G401 (cell line): Measurements from ENCODE around the gene MEP1A. TPM values are rescaled to one million over a fixed set of nuclear protein-coding genes. Genes with fewer than 3 reads are reported as not detected.
A peak's percentile ranks its signal among the peaks of the same experiment; 100 is the strongest.
"Not testable (repeated sequence)": the region's sequence is repeated elsewhere in the genome, so short reads cannot be mapped to it uniquely, and the experiment has no call there.

ENCODE experiments used
- DNase-seq: peaks from one replicate; pipeline ENCODE4 v3.0.0-alpha.2; 2015; ENCODE audit warnings: low spot score
- in situ Hi-C: cut with HindIII; loops from 2 replicates; pipeline ENCODE4 v1.10.0; 2016; ENCODE audit warnings: low sequenced_read_pairs, mixed read lengths
- total RNA-seq: library from RNA; depleted of rRNA; stranded (reverse); fragments of >200 nt; shearing (Covaris generic); gene quantifications from 2 replicates; pipeline ENCODE4 v1.2.3, GENCODE V29; 2014

The MEP1A gene
- total RNA-seq, 1 experiment from 2014 or later = not detected

GRCh38 chr6:46821458-46821881 lies 28.3 kb downstream of the MEP1A start:
- in situ Hi-C loops = no loop called here
- no peak for DNase-seq

GRCh38 chr6:46828939-46829338 lies 35.8 kb downstream of the MEP1A start:
- DNase-seq = no peak
- in situ Hi-C loops = loop anchor here (5.0 kb wide), 1 partner anchor 38 kb away; no protein-coding TSS in a partner anchor

- DNase-seq = no peak
- in situ Hi-C loops = no loop called here
Measured at GRCh38 chr6:46832816-46833215, 39.6 kb downstream of the MEP1A start.

GRCh38 chr6:46834257-46834916 lies 41.2 kb downstream of the MEP1A start:
- in situ Hi-C loops, DNase-seq: not testable (repeated sequence)

- DNase-seq, in situ Hi-C loops: not testable (repeated sequence)
Measured at GRCh38 chr6:46834991-46835390, 41.8 kb downstream of the MEP1A start.

GRCh38 chr6:46838033-46838432 lies 44.8 kb downstream of the MEP1A start:
- in situ Hi-C loops = no loop called here
- no peak for DNase-seq

- DNase-seq, in situ Hi-C loops: not testable (repeated sequence)
Measured at GRCh38 chr6:46842252-46842846, 49.2 kb downstream of the MEP1A start.

GRCh38 chr6:46845126-46845525 lies 51.9 kb downstream of the MEP1A start:
- DNase-seq = no peak
- in situ Hi-C loops = no loop called here

GRCh38 chr6:46848684-46849360 lies 55.6 kb downstream of the MEP1A start:
- in situ Hi-C loops = no loop called here
- peak; percentile 50 for DNase-seq

GRCh38 chr6:46849361-46849690 lies 56.1 kb downstream of the MEP1A start:
- DNase-seq = no peak
- in situ Hi-C loops = no loop called here

- in situ Hi-C loops = no loop called here
- no peak for DNase-seq
Measured at GRCh38 chr6:46850792-46851191, 57.6 kb downstream of the MEP1A start.

- in situ Hi-C loops, DNase-seq: not testable (repeated sequence)
Measured at GRCh38 chr6:46851576-46851975, 58.4 kb downstream of the MEP1A start.

GRCh38 chr6:46855966-46856365 lies 62.8 kb downstream of the MEP1A start:
- in situ Hi-C loops = not testable (repeated sequence)
- DNase-seq = peak; percentile 17

GRCh38 chr6:46862381-46862780 lies 69.2 kb downstream of the MEP1A start:
- in situ Hi-C loops = no loop called here
- DNase-seq = no peak

- in situ Hi-C loops = no loop called here
- no peak for DNase-seq
Measured at GRCh38 chr6:46863791-46864190, 70.6 kb downstream of the MEP1A start.

- no peak for DNase-seq
- in situ Hi-C loops = loop anchor here (5.0 kb wide), 1 partner anchor 38 kb away; no protein-coding TSS in a partner anchor
Measured at GRCh38 chr6:46865221-46865620, 72.0 kb downstream of the MEP1A start.

- in situ Hi-C loops = loop anchor here (5.0 kb wide), 1 partner anchor 40 kb away; no protein-coding TSS in a partner anchor
Measured at GRCh38 chr6:46867411-46867810, 74.2 kb downstream of the MEP1A start.

GRCh38 chr6:46876126-46876525 lies 82.9 kb downstream of the MEP1A start:
- peak; percentile 36 for DNase-seq
- in situ Hi-C loops = no loop called here

More at GRCh38 chr6:46867411-46867810, 74.2 kb downstream of the MEP1A start:
- no peak for DNase-seq

- no peak for DNase-seq
- in situ Hi-C loops = no loop called here
Measured at GRCh38 chr6:46879003-46879402, 85.8 kb downstream of the MEP1A start.

GRCh38 chr6:46882645-46883044 lies 89.5 kb downstream of the MEP1A start:
- in situ Hi-C loops = no loop called here
- no peak for DNase-seq
